GM18505 (cell line): ENCODE measurements around the gene WNT2.
"Not testable (repeated sequence)": the region's sequence is repeated elsewhere in the genome, so short reads cannot be mapped to it uniquely, and the experiment has no call there.

Experiments used
- ATAC-seq: cut with Tn5 transposase; IDR thresholded peaks from one replicate; pipeline ENCODE4 v1.9.1; 2021; ENCODE audit not compliant: unreplicated experiment
- POLR2A ChIP-seq: IDR thresholded peaks from 4 replicates; pipeline ENCODE4 v1.6.1; 2011; ENCODE audit warnings: borderline replicate concordance; ENCODE audit not compliant: insufficient read depth, insufficient read length; ENCODE audit errors: extremely low read depth

The WNT2 gene

DNA sequence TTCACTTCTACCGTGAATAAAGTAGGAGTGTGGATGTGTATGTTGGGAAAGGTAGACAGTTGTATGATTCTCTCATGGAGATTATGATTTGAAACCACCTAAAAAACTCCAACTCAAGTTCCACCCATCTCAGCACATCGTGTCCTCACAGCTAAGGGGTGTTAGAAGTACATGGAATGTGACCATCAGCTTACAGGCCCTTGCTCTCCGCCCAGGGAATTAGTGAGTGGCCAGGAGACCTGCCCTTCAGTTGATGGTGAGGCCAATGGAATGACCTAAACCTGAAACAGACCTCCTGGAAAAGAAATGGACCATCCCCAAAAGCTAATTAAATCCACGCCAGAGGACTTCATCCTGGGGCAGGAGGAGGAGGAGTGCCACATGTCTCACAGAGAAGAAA lies 2.1 kb upstream of the WNT2 start:
- ATAC-seq = no peak
- no peak for TF ChIP-seq POLR2A

DNA sequence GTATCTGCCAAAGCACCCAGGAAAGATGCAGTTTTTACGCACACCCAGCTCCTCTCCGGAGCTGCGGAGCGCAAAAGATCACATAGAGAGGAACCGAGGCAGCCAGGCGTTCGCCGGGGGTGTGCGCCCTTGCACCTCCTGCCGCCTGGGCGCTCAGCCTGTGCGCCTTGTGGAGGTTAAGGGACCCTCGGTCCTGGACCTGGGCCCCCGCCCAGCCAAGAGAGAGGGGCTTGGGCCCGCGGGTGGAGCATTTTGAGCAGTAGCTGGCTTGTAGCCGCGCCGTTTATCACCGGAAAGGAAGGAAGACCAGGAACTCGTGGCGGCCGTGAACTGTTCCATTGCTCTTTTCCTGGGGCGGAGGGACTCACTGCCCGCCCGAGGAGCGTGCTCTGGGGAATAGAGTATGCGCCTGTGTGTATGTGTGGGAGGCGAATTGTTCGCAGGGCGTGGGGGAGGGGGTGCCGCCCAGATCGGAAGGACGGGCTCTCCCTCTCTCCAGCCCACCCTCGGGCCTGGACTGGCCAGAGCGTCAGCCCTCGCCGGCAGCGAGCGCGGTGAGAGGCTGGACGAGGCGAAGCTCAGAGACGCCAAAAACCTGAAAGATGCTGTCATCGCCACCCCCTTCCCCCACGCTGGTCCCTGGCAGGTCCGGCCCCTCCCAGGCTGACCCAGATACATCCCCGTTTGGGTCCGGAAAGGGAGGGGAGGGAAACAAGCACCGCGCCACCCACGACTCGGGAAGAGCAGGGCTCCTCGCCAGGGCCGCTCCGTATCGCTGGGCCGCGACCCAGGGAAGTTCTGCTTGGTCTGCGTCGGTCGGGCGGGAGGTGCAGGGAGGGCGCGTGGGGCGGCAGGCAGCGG lies 1.2 kb upstream of the WNT2 start:
- no peak for ATAC-seq
- no peak for TF ChIP-seq POLR2A

DNA sequence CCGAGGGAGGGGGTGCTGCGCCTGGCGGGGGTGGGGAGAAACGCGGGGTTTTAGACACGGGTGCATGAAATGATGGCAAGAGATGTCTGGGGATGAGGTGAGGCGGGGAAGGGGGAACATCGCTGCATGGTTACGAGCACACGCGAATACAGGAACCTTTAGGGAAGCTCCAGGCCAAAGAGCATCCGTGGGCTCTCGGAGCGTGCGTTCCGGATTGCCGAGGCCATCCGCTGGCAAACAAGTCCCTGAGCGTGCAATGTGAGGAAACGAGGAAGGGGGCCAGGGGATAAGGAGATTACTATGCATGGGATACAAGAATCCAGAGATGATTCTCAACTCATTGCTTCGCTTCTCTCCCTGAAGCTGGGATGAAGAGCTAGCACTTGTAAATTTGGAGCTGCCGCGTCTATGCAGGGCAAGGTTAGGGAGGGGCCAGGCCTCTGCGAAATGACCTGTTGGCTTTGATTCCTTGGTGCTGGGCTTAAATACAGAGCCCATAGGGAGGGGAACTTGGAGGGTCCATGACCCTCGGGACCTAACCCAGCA lies 520 bp upstream of the WNT2 start:
- TF ChIP-seq POLR2A = no peak
- ATAC-seq = no peak

DNA sequence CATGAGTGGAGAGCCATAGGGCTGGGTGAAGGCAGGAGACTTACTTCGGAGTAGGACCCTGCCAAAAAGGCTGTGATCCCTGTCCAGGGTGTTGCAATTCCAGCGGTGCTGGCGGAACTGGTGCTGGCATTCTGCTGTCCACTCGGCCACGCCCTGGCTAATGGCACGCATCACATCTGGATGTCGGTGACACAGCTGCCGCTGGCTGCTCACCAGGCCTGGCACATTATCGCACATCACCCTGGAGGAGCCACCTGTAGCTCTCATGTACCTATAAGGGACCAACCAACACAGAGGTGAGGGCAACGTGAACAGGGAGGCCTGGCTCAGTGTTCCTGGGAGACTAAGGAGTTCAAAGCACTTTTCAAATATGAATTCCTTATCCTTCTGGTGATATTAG lies 2.3 kb downstream of the WNT2 start:
- ATAC-seq = no peak
- TF ChIP-seq POLR2A = no peak

DNA sequence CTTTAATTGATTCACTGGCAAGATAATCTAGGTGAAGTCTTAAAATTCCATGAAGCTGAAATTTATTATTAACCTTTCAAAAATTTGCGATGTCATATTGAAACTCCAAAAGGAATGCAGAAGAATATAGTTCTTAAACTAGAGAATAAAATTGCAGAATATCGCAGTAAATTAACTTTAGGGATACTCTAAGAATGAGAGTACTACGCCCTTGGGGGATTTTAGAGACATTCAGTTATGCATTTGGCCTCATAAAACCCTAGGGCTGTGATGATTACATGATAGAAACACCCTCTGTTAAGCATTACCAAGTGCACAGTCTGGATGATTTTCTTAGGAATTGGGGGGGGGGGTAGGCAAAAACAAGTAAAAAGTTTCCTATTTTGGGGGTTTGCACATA lies 3.7 kb downstream of the WNT2 start:
- TF ChIP-seq POLR2A = no peak
- no peak for ATAC-seq

DNA sequence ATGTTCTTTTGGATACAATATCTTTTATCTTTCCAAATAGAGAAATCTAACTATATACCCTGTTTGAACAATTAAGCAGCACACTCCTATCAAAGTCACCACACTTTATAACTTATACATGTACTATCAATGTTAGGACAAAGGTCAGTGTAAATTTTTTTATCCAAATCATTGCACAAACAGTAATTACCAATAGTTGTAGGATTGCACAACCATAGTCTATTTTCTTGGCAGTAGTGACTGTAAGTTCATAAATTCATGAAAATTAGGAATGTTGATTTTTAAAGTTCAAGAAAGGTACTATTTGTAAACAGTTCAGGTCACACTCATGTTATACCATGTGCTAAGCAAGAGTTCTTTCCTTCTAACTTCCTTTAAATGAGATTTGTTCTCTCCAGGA lies 9.3 kb downstream of the WNT2 start:
- ATAC-seq = no peak
- no peak for TF ChIP-seq POLR2A

DNA sequence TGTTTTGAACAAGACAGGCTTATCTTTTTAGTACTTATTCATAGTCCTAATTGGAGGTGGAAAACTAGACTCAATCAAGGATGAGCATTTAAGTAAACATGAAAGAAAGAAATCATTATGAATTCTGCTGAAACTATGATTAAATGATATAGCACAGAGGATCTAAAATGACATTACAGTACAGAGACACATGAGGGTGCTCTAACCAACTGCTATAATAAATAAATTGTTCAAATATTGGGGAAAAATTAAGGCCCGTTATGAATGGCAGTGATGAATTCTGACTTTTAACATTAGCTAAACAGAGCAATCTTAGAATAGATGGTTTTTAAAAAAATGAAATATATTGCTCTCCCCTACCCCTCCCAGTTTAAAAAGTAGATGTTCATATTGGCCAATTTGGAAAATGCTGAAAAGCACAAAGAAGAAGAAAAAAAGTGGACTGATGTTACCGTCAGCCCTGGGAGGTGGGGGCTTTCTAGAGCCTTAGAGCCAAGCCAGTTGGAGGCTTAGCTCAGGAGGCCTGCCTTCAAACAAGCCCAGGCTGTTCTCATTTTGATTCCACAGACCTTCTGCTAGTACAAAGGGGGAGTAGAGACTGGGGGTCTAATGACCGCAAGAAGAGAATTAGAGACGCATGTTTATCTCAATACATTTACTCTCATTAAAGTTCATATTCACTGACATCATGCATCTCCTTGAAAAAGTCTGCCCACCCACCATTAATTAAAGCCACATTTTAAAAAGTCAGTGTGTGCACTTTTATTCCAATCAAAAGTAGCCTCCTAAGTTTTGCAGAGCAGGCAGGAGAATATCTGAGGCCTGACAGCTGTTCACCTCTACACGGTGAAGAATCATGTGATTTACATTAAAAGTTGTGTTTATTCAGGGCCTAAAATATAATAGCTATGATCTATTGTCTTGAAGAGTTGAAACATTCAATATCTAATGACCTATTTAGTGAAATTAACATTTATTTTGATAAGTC lies 10.0 kb downstream of the WNT2 start:
- ATAC-seq = no peak
- TF ChIP-seq POLR2A = no peak

DNA sequence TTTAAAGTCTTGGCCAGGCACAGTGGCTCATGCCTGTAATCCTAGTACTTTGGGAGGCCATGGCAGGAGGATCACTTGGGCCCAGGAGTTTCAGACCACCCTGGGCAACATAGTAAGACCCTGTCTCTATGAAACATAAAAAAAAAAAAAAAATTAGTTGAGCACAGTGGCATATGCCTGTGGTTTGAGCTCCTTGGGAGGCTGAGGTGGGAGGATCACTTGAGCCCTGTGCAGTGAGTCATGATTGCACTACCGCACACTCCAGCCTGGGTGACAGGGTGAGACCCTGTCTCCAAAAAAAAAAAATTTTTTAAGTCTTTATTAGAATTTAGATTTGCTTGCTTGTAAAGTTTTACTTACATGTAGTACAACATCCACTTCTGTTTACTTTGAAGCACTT lies 14.0 kb downstream of the WNT2 start:
- TF ChIP-seq POLR2A = no peak
- ATAC-seq = no peak

DNA sequence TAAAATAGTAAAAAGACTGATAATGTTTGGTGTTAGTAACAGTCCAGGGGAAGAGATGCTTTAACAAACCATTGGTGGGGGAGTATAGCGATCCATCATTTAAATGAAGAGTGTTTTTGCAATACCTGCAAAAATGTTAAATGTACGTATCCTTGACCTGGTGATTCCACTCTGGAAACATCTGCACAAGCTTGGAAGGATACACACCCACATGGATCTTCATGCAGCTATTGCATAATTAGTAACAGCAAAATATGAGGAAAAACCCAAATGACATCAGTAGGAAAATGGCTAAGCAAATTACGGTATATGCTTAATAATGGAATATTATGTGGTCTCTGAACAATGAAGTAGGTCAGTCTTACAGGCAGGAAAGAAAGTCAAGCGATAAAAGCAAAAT lies 20.5 kb downstream of the WNT2 start:
- no peak for TF ChIP-seq POLR2A

DNA sequence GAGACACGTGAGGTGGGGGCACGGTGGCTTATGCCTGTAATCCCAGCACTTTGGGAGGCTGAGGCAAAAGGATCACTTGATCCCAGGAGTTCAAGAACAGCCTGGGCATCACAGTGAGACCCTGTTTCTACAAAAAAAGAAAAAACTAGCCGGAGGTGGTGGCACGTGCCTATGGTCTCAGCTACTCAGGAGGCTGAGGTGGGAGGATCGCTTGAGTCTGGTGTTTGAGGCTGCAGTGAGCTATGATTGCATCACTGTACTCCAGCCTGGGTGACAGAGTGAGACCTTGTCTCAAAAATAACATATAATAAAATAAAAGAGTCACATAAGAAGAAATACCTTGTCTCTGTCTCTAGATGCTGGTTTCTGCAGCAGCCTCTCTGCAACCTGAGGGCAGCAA lies 22.4 kb downstream of the WNT2 start:
- ATAC-seq = not testable (repeated sequence)

More for the DNA sequence above, 20.5 kb downstream of the WNT2 start:
- ATAC-seq = no peak

DNA sequence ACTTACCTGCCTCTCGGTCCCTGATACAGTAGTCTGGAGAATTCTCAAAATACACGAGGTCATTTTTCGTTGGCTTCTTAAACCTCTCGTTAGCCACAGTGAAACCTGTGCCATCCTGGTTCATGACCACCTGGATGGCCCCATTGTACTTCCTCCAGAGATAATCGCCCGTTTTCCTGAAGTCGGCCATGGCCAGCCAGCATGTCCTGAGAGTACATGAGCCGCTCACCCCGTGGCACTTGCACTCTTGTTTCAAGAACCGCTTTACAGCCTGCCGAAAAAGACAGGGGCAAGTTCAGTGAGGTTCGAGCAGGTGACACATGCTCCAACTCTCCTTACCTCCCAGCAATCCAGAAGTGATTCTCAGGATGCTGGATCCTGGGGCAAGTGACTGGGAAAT lies 25.3 kb downstream of the WNT2 start:
- no peak for ATAC-seq
- no peak for TF ChIP-seq POLR2A

DNA sequence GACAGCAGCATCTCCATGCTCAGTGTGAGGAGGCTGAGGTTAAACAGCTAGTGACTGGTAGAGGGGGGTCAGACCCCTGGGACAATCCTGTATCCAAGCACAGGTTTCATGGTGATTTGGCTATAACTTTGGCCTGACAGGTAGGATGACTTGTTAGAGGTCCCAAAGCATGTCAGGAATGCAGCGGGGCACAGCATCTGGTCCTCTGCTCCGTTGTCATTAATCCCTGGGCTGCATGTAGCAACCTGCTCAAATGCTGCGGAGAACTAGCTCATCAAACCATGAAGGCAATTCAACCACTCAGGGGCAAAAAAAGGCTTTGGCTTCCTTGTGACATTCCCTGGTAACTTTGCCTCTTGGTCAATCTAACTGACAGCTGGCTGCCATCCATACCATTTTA lies 26.8 kb downstream of the WNT2 start:
- ATAC-seq = no peak
- TF ChIP-seq POLR2A = no peak

DNA sequence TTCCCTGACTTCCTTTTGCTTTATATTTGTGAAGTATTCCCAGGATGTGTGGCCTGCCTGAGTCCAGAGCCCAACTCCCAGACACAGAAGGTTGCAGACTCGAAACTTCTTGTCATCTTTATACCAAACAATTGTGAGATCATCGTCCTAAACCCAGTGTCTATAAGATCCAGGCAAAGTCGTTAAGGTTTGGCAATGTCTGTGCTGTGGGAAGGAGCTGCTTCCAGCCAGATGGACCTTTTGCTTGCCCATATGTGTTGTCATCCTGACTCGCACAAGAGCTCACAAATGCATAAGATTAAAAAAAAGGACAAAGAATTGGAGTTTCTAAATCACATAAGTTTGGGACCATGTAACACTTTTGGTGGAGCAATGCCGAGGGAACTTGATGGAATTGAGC lies 37.0 kb downstream of the WNT2 start:
- TF ChIP-seq POLR2A = no peak
- no peak for ATAC-seq
